Activated CD4-positive, alpha-beta T cell treated with anti-CD3 and anti-CD28 coated beads, Interleukin-2, amount 50 U/mL, for 48 hours (primary cell): Measurements from ENCODE around the gene CRYBA1.
A peak's percentile ranks its signal among the peaks of the same experiment; 100 is the strongest.
"Not testable (repeated sequence)": the region's sequence is repeated elsewhere in the genome, so short reads cannot be mapped to it uniquely, and the experiment has no call there.

ENCODE experiments used
- DNase-seq, 2 experiments: peaks; one replicate each; pipeline ENCODE4 v3.0.0-alpha.2; 2020

Gene CRYBA1

DNA sequence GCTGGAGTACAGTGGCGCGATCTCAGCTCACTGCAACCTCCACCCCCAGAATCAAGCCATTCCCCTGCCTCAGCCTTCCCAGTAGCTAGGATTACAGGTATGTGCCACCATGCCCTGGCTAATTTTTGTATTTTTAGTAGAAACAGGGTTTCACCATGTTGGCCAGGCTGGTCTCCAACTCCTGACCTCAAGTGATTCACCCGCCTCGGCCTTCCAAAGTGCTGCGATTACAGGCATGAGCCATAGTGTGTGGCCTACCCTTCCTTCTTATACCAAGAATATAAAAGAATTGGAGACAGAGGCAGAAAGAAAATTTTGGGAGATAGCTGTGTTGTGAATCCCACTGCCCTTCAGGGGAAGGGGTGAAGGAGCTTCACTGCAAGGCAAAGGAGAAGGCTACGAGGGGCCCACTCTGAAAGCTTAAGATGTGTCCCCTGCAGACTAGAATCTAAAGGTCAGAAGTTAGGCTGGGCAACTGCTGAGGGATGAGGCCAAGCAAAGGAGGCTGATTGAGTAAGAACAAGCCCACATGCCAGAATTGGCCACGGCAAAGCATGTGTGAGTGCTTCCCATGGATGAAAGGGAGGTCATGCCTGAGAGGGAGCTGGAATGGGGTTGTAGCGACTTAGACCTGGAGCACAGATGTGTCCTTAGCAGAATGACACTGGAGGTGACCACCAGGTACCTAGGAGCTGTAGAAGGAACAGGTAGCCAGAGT, 8.4 kb upstream of the CRYBA1 start:
- no peak for DNase-seq

GRCh38 chr17:29240477-29240876, 6.2 kb upstream of the CRYBA1 start:
- no peak for DNase-seq

DNA sequence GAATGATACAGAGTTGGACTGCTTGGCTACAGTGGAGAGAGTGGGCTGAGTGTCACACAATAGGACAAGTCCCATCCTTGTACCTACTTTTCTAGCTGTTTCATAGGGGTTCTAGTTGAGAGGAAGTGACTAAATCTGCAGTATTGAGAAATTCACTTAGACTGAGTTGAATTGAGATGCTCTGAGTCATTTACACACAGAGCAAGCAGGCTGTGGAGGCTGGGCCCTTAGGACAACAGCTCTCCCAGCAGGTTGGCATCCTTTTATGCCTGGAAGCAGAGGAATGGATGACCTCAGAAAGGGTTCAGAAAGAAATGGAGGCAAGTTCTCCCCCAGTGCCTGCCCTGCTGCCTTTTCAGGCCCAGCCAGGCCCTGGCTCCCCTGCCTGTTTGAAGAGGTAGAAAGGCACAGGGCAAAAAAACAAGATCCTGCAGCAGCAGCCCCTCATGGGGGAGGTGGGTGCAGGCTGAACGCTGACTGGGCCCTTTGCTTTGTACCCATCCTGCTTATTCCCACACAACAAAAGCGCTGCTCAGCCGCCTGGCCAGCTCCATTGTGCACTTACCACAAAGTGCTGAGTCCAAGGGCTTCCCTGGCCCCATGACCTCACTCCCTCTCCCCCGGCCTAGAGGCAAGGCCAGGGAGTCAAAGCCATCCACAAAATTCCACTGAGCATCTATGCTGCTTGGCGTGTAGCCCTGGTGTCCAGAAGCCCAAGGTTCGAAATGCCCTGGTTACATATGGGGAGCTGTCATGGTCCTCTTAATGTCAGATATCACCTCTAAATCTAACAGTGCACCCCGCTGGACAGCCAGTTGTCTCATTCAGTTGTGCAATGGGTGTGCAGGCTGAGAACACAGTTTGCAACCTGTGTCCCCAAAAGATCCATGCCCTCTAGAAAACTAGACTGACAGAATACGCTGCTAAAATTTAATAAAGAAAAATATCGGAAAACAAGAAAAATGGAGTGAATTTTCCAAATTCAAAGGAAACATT, 5.4 kb upstream of the CRYBA1 start:
- DNase-seq = peak in 1 of 2 experiments; percentile 24

GRCh38 chr17:29242051-29242450, 4.6 kb upstream of the CRYBA1 start:
- no peak for DNase-seq

GRCh38 chr17:29242790-29243189, 3.9 kb upstream of the CRYBA1 start:
- DNase-seq = no peak

DNA sequence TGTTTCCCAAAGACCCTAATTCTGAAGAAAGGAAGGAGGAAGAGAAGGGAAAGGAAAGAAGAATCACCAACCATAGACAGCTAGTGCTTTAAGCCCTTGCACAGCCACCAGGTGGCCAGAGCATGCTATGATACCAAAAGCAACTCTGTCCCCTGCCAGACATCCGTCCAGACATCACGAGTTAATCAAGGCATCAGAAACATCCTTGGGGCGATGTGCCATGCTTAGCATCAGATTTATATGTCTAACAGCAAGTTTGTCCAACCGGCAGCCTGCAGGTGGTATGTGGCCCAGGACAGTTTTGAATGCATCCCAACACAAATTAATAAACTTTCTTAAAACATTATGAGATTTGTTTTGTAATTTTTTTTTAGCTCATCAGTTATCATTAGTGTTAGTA, 2.9 kb upstream of the CRYBA1 start:
- no peak for DNase-seq

DNA sequence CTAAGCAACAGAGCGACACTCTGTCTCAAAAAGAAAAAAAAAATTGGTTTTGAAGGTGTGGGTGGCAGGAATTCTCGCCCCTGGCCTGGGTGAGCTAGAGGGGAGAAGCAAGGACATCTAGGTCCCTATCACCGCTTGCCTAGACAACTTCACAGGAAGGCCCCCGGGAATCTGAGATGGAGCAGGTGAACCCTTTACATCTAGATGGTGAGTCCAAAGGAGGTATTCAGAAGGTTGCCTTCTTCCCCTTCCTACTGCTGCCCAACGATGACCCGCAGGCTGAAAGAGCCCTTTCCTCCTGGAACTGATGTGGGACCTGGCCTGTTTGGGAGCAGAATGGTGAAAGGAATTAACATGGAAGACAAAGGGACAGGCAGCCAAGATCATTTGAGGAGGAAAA, 1.3 kb upstream of the CRYBA1 start:
- no peak for DNase-seq

DNA sequence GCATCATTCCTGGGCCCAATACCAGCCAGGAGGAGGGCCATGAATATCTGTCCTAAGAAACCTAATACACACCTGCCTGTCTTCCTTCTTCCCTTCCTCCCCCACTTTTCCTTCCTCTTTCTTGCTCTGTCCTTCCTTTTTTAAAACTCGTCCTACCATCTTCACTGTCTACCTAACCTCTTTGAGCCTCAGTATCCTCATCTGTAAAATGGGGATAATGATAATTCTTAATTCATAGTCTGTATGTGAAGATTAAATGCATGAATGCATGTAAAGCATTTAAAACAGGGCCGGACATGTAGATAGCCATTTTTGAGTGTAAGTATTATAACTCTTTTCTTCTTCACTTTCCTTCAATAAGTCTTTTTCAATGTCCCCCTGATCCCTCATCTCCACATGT, 560 bp downstream of the CRYBA1 start:
- DNase-seq = no peak

DNA sequence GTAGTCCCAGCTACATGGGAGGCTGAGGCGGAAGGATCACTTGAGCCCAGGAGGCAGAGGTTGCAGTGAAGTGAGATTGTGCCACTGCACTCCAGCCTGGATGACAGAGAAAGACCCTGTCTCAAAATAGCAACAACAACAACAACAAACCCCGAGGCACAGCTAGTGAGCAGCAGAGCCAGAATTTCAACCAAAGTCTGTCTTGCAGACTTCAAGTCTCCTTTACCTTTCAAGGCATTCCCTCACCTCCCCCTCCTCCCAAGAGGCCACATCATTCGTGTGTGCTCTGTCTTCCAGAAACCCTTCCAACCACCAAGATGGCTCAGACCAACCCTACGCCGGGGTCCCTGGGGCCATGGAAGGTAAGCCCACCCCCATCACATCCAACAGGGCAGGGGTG, 2.2 kb downstream of the CRYBA1 start:
- no peak for DNase-seq

DNA sequence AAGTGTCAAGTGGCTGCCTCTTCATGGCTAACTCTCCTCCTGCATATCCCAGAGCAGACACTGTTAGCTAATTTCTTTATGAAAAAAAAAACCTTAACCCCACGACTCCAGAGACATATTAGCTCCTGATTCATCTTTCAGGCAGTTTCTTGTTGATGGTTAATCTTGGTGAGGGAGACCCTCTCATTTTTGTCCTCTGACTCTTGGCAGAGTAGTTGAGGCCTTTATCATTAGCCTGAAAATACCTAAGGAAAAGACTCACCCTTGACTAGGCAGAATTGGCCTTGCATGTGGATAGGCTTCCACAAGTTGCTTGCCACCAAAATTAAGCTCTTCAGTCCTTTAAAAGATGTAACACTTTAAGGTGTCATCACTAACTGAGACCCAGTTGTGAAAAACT, 4.0 kb downstream of the CRYBA1 start:
- DNase-seq = no peak

DNA sequence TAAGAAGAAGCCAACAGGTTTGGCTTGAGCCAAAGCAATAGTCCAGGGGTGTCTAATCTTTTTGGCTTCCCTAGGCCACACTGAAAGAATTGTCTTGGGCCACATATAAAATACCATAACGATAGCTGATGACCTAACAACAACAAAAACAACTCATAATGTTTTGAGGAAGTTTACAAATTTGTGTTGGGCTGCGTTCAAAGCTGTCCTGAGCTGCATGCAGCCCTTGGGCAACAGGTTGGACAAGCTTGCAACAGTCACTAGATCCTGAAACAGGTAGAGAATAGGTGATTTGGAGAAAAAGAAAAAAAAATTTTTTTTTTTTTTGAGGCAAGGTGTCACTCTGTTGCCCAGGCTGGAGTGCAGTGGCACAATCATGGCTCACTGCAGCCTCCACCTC, 4.5 kb downstream of the CRYBA1 start:
- DNase-seq = no peak

DNA sequence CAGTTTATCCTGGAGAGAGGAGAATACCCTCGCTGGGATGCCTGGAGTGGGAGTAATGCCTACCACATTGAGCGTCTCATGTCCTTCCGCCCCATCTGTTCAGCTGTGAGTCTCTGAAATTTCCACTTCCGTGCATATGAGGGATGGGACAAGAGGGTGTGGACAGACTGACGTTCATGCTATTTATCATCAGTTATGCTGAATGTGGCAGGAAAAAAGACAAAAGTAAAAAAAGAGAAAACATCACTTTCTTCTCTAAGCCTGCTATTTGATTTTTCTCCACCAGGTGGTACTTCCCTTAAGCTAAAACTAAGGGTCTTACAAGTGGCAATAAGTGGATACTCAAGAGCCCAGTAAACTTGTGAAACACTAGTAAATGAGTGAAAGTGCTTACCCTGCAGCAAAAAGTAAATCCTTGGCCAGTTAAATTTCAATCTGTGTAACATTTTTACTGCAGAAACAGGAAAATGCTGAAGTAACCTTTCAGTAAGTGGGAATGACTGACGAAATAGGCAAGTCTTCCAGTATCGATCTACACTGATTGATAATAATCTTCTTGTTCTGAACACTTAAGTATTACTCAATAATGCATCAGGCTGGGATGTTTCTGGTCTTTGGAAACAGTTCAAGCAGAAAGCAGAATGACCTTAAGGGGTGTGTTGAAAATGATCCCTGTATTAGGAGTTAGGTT, 5.6 kb downstream of the CRYBA1 start:
- no peak for DNase-seq

GRCh38 chr17:29253037-29253436, 6.4 kb downstream of the CRYBA1 start:
- no peak for DNase-seq

- no peak for DNase-seq
Observed at GRCh38 chr17:29255926-29256522, 9.4 kb downstream of the CRYBA1 start.

DNA sequence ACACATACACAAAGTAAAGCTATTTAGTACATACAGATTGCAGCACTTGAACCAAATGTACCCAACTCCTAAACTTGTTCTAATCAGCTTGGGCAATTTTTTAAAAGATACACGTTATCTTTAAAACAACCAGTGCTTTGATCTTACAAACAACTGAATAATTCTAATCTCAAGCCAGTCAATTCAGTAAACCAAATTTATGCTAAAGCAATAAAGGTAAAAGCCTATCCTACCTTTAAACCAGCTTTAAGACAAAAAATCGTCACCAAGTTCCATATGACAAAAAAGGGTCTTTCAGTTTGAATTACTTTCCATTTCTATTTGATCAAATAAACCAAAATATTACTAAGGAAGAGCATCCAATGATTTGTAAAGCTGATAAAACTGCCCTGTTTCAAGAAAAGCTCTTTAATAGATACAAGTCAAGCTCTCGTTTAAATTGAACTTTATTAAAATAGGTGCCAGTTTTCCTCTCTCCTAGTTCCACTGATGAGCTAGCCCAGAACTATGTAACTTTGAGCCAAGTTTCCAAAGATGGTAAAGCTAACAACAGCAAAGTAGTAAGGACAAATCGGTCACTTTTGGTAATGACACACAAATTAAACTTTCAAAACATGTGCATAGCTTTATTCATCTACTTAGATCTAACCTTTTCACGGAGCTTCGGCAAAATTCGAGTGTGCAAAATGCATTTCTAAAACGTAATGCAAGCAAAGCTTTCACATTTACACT, 10.2 kb downstream of the CRYBA1 start:
- DNase-seq = no peak

- no peak for DNase-seq
Observed at GRCh38 chr17:29257756-29258155, 11.1 kb downstream of the CRYBA1 start.

DNA sequence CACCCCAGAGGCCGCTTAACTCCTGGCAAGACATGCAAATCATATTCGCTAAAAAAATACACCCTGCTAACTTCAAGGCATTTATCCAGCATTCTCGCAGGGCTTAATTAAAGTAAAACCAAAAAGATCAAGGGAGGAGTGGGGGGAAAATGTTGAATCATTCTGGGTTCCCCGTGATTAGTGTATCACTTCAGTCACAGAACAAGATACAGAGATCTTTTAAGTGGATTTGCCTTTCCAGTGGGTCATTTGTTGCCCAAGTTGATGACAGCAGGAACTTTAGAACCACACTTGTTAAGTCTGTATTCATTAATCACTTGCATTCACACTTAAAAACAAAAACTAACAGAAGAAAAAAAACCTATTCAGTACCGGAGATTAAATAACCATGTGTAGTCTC, 17.3 kb downstream of the CRYBA1 start:
- no peak for DNase-seq

DNA sequence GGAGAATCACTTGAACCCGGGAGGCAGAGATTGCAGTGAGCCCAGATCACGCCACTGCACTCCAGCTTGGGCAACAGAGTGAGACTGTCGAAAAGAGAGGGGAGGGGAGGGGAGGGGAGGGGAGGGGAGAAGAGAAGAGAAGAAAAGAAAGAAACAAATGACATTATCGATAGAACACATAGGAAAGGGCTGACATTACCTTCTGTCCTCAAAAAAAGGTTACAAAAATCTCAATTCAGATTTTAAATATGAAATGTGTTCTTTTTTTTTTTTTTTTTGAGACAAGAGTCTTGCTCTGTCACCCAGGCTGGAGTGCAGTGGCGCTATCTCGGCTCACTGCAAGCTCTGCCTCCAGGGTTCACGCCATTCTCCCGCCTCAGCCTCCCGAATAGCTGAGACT, 25.3 kb downstream of the CRYBA1 start:
- DNase-seq = not testable (repeated sequence)

DNA sequence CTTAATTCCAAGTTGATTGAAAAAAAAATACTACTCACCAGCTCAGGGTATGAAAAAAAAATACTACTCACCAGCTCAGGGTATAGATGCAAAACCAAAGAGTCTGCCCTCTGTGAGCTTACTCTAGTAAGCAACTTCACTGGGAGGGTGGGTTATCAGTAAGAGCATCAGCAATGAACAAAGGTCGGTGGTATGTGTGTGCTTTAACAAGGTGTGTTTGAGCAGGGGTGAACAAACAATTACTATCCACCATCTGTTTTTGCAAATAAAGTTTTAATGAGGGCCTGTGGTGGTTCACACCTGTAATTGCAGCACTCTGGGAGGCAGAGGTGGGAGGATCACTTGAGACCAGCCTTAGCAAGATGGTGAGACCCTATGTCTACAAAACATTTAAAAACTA, 27.3 kb downstream of the CRYBA1 start:
- DNase-seq = no peak

DNA sequence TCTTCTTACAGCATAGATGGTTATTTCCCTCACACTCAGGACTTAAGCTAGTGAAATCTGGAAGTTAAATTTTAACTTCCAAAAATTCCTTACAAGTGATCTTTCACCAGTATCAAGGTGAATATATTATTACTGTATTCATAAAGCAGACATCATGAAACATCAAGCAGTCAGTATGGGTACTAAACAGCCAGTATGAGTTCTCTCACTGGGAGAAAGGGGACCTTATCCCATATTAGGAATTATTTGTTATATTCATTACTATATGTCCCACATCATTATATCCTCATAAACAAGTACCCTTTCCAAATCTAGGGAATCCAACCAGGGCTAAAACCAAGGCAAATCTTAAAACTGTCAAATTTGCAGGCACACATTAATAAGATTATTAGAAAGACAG, 32.0 kb downstream of the CRYBA1 start:
- no peak for DNase-seq

DNA sequence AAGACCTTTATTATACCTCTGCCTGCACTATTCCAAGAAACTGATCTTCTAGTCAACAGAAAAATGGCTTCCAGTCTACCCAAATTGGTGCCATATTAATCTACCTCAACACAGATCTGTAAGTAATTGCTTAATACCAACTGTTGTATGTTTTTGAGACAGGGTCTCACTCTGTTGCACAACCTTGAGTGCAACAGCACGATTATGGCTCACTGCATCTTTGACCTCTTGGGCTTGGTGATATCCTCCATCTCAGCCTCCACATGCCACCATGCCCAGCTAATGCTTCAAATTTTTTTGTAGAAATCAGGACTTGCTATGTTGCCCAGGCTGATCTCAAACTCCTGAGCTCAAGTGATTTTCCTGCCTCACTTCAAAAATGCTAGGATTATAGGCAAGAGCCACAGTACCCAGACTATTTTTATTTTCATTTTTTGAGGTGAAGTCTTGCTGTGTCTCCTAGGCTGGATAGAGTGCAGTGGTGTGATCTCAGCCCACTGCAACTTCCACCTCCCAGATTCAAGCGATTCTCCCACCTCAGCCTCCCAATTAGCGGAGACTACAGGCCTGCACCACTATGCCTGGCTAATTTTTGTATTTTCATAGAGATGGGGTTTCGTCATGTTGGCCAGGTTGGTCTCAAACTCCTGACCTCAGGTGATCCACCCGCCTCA, 32.9 kb downstream of the CRYBA1 start:
- no peak for DNase-seq

GRCh38 chr17:29283496-29283895, 36.8 kb downstream of the CRYBA1 start:
- DNase-seq = no peak
